HUDEP-2 (cell line): ENCODE results near the gene TUFM.
"Not testable (repeated sequence)": the region's sequence is repeated elsewhere in the genome, so short reads cannot be mapped to it uniquely, and the experiment has no call there.

ENCODE experiments used
- DNase-seq, 76 experiments: peaks; one replicate each; lab custom pipeline; 2025; ENCODE audit not compliant: unreplicated experiment in 76 of 76; lab: John Stamatoyannopoulos, UW

The TUFM gene

DNA sequence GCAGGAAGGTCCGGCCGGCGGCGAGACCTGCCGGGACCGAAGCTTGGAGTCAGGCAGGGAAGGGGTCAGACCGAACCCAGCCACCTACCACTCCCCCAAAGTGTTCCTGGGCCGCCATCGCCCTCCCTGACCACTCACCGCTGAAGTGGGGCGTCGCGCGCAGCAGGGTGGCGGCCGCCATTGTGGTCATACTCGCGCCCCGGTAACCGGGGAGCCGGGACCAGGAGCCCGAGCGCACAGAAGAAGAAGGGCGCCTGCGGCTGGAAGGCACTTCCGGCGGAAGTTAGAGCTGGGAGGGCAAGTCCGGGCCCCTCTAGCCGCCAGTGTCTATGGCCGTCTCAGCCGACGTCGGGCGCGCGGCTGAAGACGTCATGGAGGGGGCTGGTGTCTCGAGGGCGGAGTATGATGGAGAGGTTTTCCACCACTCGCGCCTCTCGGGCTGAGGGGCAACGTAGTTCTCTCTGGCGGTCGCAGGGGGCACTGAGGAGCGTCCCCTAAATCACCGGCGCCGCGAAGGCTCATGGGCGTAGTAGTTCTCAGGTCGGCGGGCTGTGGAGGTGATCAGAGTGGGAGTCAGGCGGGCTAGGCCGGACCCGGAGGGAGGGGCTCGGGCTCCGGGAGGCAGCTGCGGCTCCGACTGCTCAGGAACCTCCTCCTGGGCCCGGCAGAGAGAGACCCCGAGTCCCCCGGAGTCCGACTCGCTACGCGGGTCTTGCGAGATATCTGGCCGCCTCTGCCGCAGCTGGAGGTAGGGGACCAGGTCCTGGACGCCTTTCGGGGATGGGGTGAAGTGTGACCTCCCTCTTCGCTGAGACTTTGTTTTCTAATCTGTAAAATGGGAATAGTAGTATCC, at the start of gene TUFM:
TUFM (minus strand) TSS at position 269 of the 853 bp plus-strand sequence; CDS start at position 190, 79 bp downstream.
- peak; percentile 42 to 98 (median 96) for DNase-seq

DNA sequence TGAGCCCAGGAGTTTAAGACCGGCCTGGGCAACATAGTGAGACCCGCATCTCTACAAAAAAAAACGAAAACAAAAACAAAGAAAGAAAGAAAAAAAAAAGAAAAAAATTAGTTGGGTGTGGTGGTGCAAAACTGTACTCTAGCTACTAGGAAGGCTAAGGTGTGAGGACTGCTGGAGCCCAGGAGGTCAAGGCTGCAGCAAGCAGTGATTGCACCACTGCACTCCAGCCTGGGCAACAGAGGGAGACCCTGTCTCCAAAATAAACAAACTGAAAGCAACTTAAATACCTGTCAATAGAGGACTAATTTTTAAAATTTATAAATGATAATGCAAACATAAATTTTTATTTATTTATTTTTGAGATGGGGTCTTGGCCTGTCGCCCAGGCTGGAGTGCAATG, 49.5 kb upstream of the TUFM start:
- DNase-seq: no peak

DNA sequence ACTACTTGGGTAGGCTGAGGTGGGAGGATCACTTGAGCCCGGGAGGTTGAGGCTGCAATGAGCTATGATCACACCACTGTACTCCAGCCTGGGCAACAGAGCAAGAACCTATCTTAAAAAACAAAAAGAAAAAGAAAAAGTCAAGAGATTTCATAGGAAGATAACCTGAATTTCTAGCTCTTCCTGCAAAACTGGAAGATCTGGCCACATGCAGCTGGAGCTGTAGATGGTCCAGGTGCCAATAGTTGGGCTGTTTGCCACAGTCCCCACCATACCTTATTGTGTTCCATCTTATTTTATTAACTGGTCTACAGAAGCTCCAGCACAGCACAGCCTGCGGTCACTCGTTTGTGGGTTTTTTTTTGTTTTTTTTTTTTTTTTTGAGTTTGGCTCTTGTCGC, 47.1 kb upstream of the TUFM start:
- DNase-seq: no peak

GRCh38 chr16:28891964-28892890, 46.1 kb upstream of the TUFM start:
- no peak for DNase-seq

- DNase-seq: not testable (repeated sequence)
These were observed 44.2 kb upstream of the TUFM start for GRCh38 chr16:28890355-28890754.

DNA sequence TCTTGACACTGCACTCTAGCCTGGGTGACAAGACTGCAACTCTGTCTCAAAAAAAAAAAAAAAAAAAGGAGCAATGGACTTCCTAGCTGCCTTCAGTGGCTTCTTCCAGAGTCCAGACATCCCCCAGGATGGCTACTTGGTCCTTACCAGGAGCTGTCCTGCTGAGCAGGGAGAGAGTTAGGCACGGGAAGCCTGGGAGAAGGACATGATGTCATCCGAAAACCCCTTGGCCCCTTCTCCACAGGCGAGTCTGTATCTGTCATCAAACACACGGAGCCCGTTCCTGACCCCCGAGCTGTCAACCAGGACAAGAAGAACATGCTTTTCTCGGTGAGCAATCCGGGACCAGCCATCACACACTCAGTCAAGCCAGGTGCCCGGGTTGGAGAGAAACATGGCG, 40.8 kb upstream of the TUFM start:
- DNase-seq: no peak

- no peak for DNase-seq
These were observed 37.9 kb upstream of the TUFM start for GRCh38 chr16:28884045-28884444.

DNA sequence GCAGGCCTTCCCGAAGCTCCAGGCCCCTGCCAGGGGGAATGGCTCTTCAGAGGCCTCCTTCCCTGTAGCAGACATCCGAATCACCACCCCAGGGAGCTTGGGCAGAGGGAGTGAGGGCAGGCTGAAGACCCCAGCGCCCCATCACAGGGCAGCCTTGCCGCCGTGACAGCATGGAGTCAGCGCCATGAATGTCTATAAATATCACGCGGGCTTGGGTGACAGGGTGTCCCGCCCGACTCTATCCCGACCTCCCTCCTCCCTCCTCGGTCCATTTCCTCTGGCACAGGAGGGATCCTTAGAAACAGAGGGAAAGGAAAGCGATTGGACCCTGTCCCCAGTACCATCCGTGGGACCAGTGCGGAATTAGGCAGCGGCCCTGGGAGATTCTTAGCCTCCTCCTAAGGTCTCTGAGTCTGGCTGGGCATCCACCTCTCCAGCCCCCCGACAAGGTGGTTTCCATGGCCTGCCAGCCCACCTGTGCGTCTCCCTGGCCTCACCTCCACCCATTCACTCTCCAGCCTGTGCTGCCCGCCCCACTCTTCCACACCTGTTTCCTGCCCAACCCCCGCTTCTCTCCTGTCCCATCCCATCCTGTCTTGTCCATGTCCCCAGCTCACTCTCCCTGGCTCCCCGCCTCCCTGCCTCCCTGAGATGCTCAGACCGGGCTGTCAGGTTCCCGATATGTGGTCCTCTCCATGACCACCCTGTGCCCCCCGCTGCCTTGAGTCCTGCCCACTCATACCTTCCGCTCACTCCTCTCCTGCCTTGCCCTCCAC, 37.3 kb upstream of the TUFM start:
- no peak for DNase-seq

GRCh38 chr16:28882551-28883160, 36.5 kb upstream of the TUFM start:
- DNase-seq: no peak

DNA sequence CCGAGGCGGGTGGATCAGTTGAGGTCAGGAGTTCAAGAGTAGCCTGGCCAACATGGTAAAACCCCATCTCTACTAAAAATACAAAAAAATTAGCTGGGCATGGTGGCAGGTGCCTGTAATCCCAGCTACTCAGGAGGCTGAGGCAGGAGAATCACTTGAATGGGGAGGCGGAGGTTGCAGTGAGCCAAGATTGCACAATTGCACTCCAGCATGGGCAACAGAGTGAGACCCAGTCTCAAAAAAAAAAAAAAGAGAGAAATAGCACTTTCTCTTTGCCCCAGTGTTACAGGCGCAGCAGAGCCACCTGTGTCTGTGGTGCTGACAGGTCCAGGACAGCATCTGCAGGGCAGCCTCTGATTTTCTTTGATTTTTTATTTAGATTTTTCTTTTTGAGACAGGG, 35.4 kb upstream of the TUFM start:
- DNase-seq: not testable (repeated sequence)

DNA sequence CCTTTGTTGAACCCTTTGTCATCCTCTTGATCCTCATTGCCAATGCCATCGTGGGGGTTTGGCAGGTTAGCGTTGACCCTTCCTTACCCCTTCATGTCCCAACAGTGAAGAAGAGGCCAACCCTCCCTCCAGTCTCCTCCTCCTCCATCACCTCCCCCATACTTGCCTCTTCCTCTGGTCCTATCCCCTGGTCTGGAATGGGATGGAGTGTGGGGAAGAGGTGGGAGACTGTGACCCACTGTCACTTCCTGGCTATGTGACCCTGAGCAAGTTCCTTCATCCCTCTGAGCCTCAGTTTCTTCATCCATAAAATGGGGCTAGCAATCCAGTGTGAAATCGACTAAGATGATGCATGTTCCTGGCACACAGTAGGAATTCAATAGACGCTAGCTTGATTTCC, 34.8 kb upstream of the TUFM start:
- DNase-seq: no peak

DNA sequence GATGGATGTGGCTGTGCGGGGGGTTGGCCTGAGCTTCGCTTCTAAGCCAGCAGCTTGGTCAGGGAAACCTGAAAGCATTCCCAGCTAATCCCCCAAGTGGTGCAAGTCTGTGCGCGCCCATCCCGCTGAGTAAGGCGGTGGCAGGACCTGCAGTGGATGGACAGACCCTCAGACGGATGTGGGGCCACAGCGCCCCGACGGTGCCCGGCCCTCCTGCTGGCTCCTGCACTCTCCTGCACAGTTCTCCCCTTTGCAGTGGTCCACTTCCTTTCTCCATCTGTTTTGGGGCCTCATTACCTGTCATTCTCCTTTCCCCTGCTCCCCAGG, 34.4 kb upstream of the TUFM start:
- DNase-seq: no peak

DNA sequence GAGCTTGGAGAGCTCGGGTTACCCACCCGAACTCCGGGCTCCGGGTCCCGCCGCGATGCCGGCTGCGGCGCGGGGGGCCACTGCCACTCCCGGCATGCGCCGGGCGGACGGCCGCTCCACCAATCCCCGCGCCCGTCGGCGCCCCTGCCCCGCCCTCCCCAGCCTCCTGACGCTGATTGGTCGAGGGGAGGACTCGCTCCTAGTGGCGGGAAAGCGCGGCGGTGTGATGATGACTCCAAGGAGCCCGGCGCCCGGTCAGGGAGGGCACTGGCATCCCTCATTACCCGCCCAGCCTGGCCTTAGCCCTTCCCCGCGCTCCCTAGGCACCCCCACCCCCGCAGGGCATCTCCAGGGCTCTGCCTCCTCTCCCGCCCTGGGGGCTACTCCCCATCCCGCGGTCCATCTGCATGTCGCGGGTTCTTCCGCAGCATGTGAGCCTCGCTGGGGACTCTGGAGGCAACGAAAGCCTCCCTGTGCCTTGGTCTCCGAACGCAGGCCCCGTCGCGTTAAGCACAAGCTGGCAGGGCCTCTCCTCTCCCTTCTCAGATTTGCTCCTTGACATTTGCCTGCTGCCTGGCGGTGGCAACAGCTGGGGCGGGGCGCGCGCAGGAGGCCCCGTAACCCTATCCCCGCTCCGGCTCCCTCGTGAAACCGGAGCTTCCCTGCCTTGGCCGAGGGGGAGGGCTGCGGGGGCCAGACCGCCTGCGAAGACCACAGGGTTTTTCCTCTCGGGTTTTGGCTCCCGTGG, 33.9 kb upstream of the TUFM start:
- DNase-seq: peak in 75 of 76 experiments; percentile 28 to 92 (median 83)

DNA sequence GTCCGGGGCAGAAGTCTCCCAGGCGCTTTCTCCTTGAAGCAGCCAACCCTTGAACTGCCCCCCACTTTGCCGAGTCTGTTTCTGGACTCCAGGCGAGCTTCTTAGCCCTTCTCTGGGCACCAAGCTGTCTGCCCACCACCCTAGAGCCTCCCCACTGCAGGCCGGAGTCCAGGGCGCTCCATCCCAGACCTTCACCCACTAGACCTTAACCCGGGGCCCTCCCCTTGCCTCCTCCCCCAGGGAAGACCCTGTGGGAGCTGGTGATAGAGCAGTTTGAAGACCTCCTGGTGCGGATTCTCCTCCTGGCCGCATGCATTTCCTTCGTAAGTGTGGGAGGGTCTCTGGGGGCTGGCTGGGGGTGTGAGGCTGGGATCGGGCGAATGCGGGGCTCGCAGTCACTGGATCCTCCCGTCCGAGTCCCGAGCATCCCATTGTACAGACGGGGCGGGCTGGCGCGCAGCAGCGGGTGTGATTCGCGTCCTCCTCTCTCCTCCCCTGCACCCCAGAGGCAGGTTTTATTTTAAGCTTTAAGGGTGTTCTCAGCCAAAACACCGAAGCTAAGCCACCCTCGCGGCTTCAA, 33.2 kb upstream of the TUFM start:
- peak in 1 of 76 experiments; percentile 73 for DNase-seq

- no peak for DNase-seq
These were observed 32.2 kb upstream of the TUFM start, which contains the start of gene ATP2A1 for GRCh38 chr16:28878083-28878926. Gene ATP2A1, plus strand, starts transcription at chr16:28878488. Its CDS starts 184 bp downstream, at chr16:28878672.

- DNase-seq: no peak
These were observed 31.5 kb upstream of the TUFM start for GRCh38 chr16:28877655-28878000.

DNA sequence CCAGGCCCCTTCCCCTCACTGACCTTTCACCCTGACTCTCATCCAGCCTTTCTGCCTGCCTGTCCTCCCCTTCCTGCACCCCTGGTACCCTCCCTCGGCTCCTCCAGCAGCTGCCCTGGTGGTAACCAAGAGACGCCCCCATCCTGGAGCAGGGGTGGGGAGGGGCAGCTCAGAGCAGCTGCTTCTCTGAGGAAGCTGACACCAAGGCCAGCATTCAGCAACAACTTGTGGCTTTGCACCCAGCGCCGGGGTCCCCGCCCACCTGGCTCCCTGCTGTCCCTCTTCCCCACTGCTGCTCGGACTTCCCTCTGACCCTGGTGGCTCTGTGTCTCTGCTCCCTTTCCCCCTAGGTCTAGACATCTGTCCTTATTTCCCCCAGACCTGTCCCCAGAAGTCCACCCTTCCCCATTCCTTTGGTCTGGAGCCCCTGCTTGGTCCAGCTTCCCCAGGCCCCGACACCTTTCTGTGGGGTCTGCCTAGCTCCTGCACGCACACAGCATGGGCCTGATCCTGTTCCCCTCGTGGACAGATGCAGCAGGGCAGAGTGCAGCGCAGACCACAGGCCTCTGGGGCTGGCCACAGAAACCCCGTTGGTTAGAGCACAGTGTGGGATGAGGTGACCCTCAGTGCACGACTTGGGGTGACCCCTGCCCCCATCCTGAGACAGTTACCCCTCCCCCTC, 31.0 kb upstream of the TUFM start:
- DNase-seq: no peak
